SU-DHL-6 (cell line): ENCODE measurements around the gene ZCCHC17.

Source experiments
- H2AFZ ChIP-seq: fragments of 200-600 bp; sonication (generic); 2 replicates; pipeline ENCODE4 v1.6.1; 2014; ENCODE audit warnings: low read depth, mild to moderate bottlenecking, moderate library complexity, mixed read lengths, antibody characterized with exemption, low read length; ENCODE audit not compliant: severe bottlenecking
- H3F3A ChIP-seq: fragments of 200-600 bp; shearing (Covaris generic); 2 replicates; pipeline ENCODE4 v1.6.0; 2016; ENCODE audit warnings: antibody characterized with exemption, mild to moderate bottlenecking; ENCODE audit not compliant: insufficient read depth
- H3K27ac ChIP-seq: fragments of 200-600 bp; sonication (generic); 2 replicates; pipeline ENCODE4 v1.5.1; 2016; ENCODE audit warnings: low read depth, mild to moderate bottlenecking, low read length, moderate library complexity, mixed read lengths
- H3K27me3 ChIP-seq: fragments of 200-600 bp; sonication (generic), shearing (Covaris generic); 2 replicates; pipeline ENCODE4 v1.6.0; 2014; ENCODE audit warnings: mild to moderate bottlenecking, low read length
- H3K36me3 ChIP-seq: fragments of 200-600 bp; sonication (generic); 2 replicates; pipeline ENCODE4 v1.6.1; 2014; ENCODE audit warnings: mild to moderate bottlenecking, low read length, mixed read lengths
- H3K4me2 ChIP-seq: fragments of 300-600, 200-600 bp; shearing (Covaris generic), sonication (generic); 2 replicates; pipeline ENCODE4 v1.6.0; 2014; ENCODE audit warnings: low read length, low read depth, mild to moderate bottlenecking; ENCODE audit not compliant: poor library complexity, severe bottlenecking
- H3K4me3 ChIP-seq: fragments of 200-600 bp; sonication (generic); 2 replicates; pipeline ENCODE4 v1.5.1; 2014; ENCODE audit warnings: antibody characterized with exemption, low read length, mild to moderate bottlenecking, mixed read lengths; ENCODE audit not compliant: insufficient read depth, poor library complexity, severe bottlenecking
- H3K79me2 ChIP-seq: fragments of 200-600 bp; sonication (generic); 2 replicates; pipeline ENCODE4 v1.6.1; 2014; ENCODE audit warnings: mild to moderate bottlenecking, low read length, moderate library complexity; ENCODE audit not compliant: insufficient read depth
- H3K9ac ChIP-seq: fragments of 200-600 bp; sonication (generic); 2 replicates; pipeline ENCODE4 v1.7.0; 2014; ENCODE audit warnings: mild to moderate bottlenecking, low read length
- H3K9me2 ChIP-seq: fragments of 200-600 bp; sonication (generic); replicated peaks from 2 replicates; pipeline ENCODE4 v1.6.1; 2014; ENCODE audit warnings: low read length; ENCODE audit not compliant: insufficient read depth
- H3K9me3 ChIP-seq: fragments of 200-600 bp; sonication (generic); 2 replicates; pipeline ENCODE4 v1.6.1; 2014; ENCODE audit warnings: low read length, mixed read lengths; ENCODE audit not compliant: insufficient read depth
- H4K20me1 ChIP-seq: fragments of 200-600 bp; sonication (generic); 2 replicates; pipeline ENCODE4 v1.6.1; 2014; ENCODE audit warnings: low read depth, mild to moderate bottlenecking, antibody characterized with exemption, low read length, moderate library complexity, mixed read lengths
- CTCF ChIP-seq: fragments of 200-600 bp; sonication (generic); IDR thresholded peaks from one replicate; pipeline ENCODE4 v1.5.1; 2017; ENCODE audit warnings: antibody characterized with exemption, mild to moderate bottlenecking, low read length, moderate library complexity; ENCODE audit not compliant: insufficient read depth, poor library complexity, severe bottlenecking
- EZH2phosphoT487 ChIP-seq: fragments of 200-600 bp; sonication (generic), shearing (Covaris generic); conservative IDR thresholded peaks from 2 replicates; pipeline ENCODE4 v1.6.1; 2018; ENCODE audit warnings: mild to moderate bottlenecking, antibody characterized with exemption, low read length, moderate library complexity, mixed read lengths

ZCCHC17 gene

DNA sequence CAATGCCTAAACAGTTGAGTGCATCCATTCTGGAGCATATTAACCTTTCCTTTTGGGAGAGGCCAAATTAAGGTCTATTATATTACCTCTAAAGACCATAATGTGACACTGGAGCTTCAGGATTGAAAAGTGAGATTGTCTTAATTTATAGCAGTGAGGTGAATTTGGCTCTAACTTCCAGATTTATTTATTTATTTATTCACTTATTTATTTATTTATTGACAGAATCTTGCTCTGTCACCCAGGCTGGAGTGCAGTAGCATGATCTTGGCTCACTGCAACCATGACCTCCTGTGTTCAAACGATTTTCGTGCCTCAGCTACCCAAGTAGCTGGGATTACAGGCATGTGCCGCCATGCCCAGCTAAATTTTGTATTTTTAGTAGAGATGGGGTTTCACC, 19.1 kb downstream of the ZCCHC17 start:
- Histone ChIP-seq H3K36me3 (peaks cover 10% of the 10 kb centered on the region; the same call in 1 of the 2 replicates), H3K9me3 (no peaks in the 10 kb centered on the region), H3K27ac (no peak overlapping the region), H3K4me3 (no peak overlapping the region), H3K79me2 (no peaks in the 10 kb centered on the region), H2AFZ (no peak overlapping the region), H3K9ac (no peak overlapping the region), H3F3A (no peaks in the 10 kb centered on the region), H3K4me2 (no peak overlapping the region), H3K27me3 (no peaks in the 10 kb centered on the region), H3K9me2 (no peaks in the 10 kb centered on the region), H4K20me1 (no peaks in the 10 kb centered on the region)
- no peak for TF ChIP-seq EZH2phosphoT487
- TF ChIP-seq CTCF, result no peak

DNA sequence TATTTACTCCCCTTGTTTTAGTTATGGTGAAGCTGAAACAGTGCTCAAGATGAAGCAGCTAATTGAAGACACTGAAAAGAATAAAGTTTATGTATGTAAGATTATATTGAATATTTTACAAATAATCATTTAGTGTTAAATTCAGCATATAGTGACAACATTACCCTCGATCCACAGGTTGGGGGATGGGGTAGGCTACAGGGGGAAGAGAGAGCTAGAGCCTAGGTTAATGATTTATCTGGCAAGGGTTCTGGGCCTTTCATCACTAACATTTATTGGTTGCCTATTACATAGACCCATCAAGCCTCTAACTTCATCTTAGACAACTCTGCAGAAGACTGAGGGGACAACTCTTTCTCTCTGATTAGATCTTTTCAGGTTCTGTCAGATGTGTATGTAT, 21.3 kb downstream of the ZCCHC17 start:
- no peak overlapping the region for H3K4me2 ChIP-seq
- H3K27me3 ChIP-seq, result no peaks in the 10 kb centered on the region
- H4K20me1 ChIP-seq, result no peaks in the 10 kb centered on the region
- no peaks in the 10 kb centered on the region for H3K9me3 ChIP-seq
- H3F3A ChIP-seq, result no peaks in the 10 kb centered on the region
- peaks cover 10% of the 10 kb centered on the region; the same call in 1 of the 2 replicates for H3K36me3 ChIP-seq
- no peaks in the 10 kb centered on the region for H3K9me2 ChIP-seq
- no peak overlapping the region for H2AFZ ChIP-seq
- H3K4me3 ChIP-seq, result no peak overlapping the region
- no peak overlapping the region for H3K27ac ChIP-seq
- TF ChIP-seq EZH2phosphoT487, result no peak
- TF ChIP-seq CTCF, result no peak
- no peak overlapping the region for H3K9ac ChIP-seq
- no peaks in the 10 kb centered on the region for H3K79me2 ChIP-seq

DNA sequence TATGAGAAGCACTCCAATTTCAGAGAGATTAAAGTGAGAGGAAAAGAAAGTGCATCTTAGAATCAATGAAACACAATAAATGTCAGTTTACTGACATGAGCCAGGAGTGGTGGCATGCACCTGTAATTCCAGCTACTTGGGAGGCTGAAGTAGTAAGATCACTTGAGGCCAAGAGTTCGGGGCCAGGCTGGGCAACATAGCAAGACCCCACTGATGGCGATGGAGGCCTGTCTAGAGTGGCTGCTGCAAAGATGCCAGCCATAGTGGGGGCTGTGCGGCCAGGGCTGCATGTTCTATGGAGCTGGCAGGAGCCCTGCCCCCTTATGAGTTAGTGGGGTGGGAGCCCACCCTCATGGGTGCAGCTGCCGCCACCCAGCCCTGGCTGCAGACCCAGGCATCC, 27.3 kb downstream of the ZCCHC17 start:
- H3K4me3 ChIP-seq, result no peak overlapping the region
- no peaks in the 10 kb centered on the region for H3K27me3 ChIP-seq
- H3K9me2 ChIP-seq, result no peaks in the 10 kb centered on the region
- no peak overlapping the region for H3K4me2 ChIP-seq
- H3K27ac ChIP-seq, result no peak overlapping the region
- H3K9me3 ChIP-seq, result no peaks in the 10 kb centered on the region
- H2AFZ ChIP-seq, result no peak overlapping the region
- no peak for TF ChIP-seq CTCF
- no peak overlapping the region for H3K9ac ChIP-seq
- H3K79me2 ChIP-seq, result no peaks in the 10 kb centered on the region
- no peaks in the 10 kb centered on the region for H4K20me1 ChIP-seq
- H3K36me3 ChIP-seq, result peaks cover 10% of the 10 kb centered on the region; the same call in 1 of the 2 replicates
- no peaks in the 10 kb centered on the region for H3F3A ChIP-seq
